ENCODE data around the gene CORO2B.
"Not testable (repeated sequence)": the region's sequence is repeated elsewhere in the genome, so short reads cannot be mapped to it uniquely, and the experiment has no call there.

CORO2B gene

GRCh38 chr15:68676926-68677325 lies 98.1 kb downstream of the CORO2B start:
- DNase-seq (ENCODE audit: low read depth) = no peak

DNA sequence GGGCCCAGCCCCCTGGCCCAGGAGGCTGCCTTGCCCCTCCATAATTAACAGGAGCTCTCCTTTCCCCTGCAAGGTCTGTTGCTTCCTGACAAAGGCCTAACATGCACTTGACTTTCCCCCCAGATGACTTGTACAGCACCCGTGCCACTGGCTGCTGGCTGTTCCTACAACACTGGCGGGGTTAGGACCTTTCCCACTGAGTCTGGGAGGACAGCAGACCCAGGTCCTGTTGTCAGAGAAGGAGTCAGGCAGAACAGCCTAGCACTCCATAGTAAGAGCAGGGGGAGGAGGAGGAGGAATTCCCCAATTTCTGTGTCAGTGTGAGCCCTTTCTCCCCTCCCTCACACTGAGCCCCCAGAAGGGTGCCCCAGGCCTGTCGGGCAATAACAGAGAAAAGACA lies 99.2 kb downstream of the CORO2B start:
- no peak for DNase-seq (ENCODE audit: low read depth)

DNA sequence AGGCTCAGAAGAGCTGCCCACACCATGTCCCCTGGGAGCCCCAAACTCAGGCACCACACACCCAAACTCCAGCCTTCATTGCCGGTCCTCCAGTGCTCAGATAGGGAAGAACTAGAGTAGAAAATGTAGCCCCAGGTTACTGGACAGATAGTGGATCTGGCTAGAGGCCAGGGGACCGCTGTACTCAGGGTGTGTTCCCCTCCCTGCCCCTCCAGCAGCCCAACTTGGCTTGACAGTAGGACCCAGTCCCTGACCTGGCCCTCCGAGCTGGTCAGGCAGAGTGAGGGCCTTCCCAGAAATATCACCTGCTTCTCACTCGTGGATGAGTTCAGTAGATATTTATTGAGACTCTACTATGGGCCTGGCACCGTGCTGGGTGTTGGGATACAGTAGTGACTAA lies 100.0 kb downstream of the CORO2B start:
- DNase-seq (ENCODE audit: low read depth) = no peak

DNA sequence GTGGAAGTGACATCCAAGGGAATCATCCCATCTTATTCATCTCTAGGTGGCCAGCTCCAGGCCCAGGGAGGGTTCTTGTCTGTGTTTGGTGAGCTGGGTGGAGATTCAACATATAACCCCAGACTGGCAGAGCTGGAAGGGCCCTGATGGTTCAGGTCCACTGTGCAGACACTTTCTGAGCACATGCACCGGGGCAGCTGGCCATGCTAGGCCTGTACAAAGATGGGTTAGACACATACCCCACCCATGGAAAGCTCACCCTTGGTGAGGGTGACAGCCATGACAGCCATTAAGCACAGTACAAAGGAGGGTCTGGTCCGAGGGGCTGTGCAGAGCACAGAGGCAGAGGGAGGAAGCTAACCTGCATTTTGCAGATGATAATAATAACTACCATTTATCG lies 100.4 kb downstream of the CORO2B start:
- DNase-seq (ENCODE audit: low read depth) = no peak

- no peak for DNase-seq (ENCODE audit: low read depth)
Observed at GRCh38 chr15:68679961-68680371, 101.2 kb downstream of the CORO2B start.

GRCh38 chr15:68680756-68681155 lies 102.0 kb downstream of the CORO2B start:
- DNase-seq (ENCODE audit: low read depth) = not testable (repeated sequence)

DNA sequence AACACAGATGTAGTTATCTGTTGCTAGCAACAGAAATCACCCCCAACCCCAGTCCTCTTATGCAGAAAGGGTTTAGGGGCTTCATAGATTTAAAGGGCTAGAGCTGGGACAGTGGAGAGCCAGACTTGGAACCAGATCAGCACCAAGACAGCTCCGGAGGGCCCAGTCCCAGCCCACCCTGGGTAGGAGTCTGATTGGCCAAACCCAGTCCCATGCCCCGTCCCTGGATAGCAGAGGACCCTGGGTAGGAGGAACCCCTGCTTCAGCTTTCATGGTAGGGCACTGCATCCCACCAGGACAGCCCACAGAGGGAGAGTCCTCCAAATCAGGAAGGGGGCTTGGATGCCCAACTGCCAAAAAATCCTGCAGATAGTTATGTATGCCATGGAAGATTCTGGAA lies 103.0 kb downstream of the CORO2B start:
- DNase-seq (ENCODE audit: low read depth) = no peak

DNA sequence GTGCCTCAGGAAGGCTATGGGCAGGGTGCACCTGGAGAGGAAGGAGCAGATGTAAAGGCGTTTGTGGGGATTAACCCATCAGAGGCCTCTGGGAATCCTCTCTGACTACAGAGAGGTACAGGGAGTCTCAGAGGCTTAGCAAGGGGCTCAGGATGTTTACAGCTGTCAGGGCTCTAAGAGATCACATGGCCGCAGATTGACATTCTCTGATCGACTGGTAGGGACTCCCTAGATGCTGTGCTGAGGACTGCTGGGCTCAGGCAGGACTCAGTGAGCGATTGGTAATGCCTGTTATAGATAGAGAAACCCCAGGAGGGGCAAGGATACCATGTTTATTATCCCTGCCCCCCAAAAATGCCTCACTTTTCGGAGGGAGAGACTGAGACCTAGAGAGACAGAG lies 103.5 kb downstream of the CORO2B start:
- DNase-seq (ENCODE audit: low read depth) = no peak

DNA sequence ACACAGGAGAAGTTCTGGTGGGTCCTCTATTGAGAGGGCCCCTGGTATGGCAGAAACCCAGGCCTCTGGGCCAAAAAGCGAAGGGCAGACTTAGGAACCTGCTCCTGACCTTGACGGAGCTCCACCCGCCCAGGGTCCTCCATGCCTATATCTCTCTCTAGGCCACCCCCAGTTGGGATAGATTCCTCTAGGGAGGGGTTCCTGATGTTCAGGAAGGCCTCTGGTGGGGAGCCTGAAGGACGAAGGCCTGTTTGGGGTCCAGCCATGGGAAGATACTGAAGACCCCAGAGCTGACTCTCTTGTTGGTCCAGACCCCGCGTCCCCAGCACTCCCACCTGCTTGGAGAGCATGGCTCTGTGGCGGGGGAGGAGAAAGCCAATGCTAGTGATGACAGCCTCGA lies 104.2 kb downstream of the CORO2B start:
- no peak for DNase-seq (ENCODE audit: low read depth)

- no peak for DNase-seq (ENCODE audit: low read depth)
Observed at GRCh38 chr15:68683551-68683950, 104.8 kb downstream of the CORO2B start.

DNA sequence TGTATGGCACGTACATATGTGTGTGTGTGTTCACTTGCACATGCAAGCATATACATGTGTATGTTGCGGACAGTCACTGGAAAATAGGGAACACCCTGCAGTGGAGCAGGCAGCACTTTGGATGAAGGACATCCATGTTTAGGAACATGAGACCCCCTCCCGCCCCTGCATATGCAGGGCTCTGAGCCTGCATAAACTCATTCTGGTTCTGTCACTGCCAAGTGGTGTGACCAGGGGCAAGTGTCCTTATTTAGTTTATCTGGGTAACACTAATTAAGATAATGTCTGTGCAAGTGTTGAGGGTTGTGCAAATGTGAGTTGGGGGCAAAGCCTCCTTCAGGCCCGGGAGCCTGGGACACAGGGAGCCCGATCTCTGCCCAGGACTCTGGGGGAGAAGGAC lies 105.7 kb downstream of the CORO2B start:
- DNase-seq (ENCODE audit: low read depth) = no peak

GRCh38 chr15:68687136-68687735 lies 108.4 kb downstream of the CORO2B start:
- DNase-seq (ENCODE audit: low read depth) = no peak

GRCh38 chr15:68691705-68692104 lies 112.9 kb downstream of the CORO2B start:
- no peak for DNase-seq (ENCODE audit: low read depth)

DNA sequence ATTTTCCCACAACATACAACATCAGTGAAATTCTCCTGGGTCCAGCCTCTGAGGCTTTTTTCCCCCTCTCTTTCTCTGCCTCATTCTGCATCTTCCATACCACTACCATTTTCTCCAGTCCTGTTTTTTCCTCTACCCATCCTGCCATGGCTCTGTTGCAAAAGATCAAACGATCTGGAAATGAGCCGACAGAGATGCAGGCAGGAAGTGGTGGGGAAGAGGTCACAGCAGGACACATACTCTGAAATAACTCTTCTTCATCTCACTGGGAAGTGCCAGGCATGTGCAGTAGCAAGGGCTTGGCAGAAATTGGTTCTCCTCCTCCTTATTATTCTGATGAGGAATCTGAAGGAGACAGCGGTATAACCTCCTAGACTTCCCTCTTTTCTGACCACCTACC lies 114.3 kb downstream of the CORO2B start:
- DNase-seq (ENCODE audit: low read depth) = peak; percentile 58

GRCh38 chr15:68694111-68694510 lies 115.3 kb downstream of the CORO2B start:
- DNase-seq (ENCODE audit: low read depth) = no peak

DNA sequence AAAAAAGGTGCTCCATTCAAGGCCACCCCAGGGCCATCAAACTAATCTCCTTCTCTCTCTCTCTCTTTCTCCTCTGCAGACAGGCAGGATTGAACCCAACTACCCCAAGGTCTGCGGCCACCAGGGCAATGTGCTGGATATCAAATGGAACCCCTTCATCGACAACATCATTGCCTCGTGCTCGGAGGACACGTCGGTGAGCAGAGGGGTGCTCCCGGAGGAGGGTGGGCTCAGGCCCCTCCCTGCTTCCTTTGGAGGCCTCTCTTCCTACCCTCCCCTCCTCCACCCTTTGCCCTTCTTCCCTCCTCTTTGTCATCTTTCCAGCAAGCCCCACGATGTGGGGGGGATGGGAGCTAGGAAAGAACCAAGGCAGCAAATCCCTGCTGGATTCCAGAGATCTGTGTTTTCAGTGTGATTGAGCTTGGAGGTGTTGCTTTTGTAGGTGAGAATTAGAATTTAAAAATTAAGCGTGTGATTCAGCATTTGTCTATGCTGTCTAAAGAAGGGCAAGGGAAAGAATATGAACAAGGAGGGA lies 116.3 kb downstream of the CORO2B start:
- DNase-seq (ENCODE audit: low read depth) = no peak

DNA sequence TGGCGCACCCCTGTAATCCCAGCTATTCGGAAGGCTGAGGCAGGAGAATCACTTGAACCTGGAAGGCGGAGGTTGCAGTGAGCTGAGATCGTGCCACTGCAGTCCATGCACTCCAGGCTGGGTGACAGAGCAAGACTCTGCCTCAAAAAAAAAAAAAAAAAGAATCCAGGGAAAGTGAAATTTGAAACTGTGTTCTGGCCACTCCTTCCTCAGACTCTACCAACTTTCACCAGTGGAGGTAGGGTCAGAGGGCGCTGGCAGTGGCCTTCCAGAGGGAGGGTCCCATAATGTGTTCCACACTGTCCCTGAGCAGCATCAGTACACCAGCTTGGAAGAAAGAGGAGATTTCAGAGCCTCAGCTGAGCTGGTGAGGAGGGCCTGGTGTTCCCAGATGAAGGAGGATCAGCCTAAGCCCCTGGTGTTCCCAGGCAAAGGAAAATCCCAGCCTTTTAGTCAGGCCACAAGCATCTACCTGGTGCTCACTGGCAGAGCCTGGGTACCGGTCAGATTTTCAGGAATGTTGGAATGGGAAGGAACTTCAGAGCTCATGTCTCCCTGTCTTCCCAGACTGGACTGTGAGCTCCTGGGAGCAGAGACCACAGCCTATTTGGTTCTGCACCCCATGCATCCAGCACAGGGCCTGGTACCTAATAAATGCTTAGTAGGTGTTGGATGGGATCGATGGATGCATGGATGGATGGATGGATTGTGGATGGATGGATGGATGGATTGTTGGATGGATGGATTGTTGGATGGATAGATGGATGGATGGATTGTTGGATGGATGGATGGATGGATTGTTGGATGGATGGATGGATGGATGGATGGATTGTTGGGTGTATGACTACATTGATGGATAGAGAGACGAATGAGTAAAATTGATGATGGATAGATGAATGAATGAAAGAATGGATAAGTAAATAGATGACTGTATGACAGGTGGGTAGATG lies 117.9 kb downstream of the CORO2B start:
- DNase-seq (ENCODE audit: low read depth) = no peak

- no peak for DNase-seq (ENCODE audit: low read depth)
Observed at GRCh38 chr15:68697711-68698690, 119.2 kb downstream of the CORO2B start.

DNA sequence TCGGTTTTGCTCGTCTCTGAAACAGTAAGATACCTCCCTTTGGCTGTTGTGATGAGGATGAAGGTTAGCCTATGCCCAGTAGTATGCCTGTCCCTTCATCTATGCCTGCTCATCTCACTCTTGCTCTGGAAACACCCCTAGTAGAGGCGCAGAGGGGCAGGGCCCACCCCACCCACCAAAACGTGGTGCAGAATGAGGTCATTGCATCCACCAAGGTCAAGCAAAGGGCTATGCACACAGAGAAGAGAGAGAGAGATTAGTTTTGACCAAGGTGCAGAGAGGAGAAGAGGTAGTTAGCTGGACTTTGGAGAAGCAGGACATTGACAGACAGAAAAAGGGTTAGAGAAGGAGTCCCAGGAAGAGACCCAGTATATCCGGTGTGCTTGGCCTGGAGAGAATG lies 119.9 kb downstream of the CORO2B start:
- DNase-seq (ENCODE audit: low read depth) = no peak

GRCh38 chr15:68699124-68699880 lies 120.5 kb downstream of the CORO2B start:
- no peak for DNase-seq (ENCODE audit: low read depth)

DNA sequence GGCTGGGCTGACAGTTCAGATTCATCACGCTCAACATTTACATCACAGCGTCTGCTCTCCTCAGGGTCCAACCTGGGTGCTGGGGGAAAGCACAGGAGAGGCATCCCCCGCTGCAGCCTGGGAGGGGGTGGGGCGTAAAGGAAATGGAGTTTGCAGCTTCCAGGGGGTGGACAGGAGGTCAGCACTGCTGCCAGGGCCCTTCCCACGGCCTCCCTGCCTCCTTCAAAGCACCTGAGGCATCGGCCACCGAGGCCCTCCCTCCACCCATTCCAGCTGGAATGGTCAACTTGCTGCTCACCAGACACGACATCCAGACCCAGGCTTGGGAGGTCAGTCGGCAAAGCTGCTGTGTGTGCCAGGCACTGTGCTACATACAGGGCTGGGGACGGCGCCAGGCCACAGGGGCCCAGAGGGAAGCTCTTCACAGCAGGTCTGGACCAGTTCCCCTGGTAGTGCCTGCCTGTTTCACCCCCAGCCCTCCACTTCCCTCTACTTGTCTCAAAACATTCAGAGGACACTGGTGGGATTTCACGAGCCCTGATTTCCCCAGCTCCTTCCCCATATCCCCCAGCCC lies 121.2 kb downstream of the CORO2B start:
- no peak for DNase-seq (ENCODE audit: low read depth)

All from amniotic epithelial cell (primary cell).